DND-41 (cell line): ENCODE measurements around the gene ATP13A1.

Source experiments
- ATAC-seq: fragments of 200-7000 bp; cut with Tn5 transposase; 3 replicates; pipeline ENCODE4 v1.9.1; 2021; ENCODE audit warnings: low read depth; ENCODE audit not compliant: insufficient read depth
- DNase-seq: peaks from one replicate; pipeline ENCODE4 v3.0.0-alpha.2; 2020
- H2AFZ ChIP-seq: 2 replicates; pipeline ENCODE4 v1.6.0; 2012; ENCODE audit warnings: low read depth, low read length
- H3K27ac ChIP-seq: 2 replicates; pipeline ENCODE4 v1.5.1; 2012; ENCODE audit warnings: low read length, inconsistent platforms
- H3K27me3 ChIP-seq: fragments of 200-600 bp; sonication (generic); 2 replicates; pipeline ENCODE4 v1.6.0; 2012; ENCODE audit warnings: low read length, mild to moderate bottlenecking, inconsistent platforms; ENCODE audit not compliant: insufficient read depth, poor library complexity
- H3K36me3 ChIP-seq: 2 replicates; pipeline ENCODE4 v1.5.1; 2012; ENCODE audit warnings: low read length, inconsistent platforms; ENCODE audit not compliant: insufficient read depth
- H3K4me1 ChIP-seq: 2 replicates; pipeline ENCODE4 v1.5.1; 2012; ENCODE audit warnings: mild to moderate bottlenecking, low read length; ENCODE audit not compliant: insufficient read depth
- H3K4me2 ChIP-seq: 2 replicates; pipeline ENCODE4 v1.6.0; 2012; ENCODE audit warnings: mild to moderate bottlenecking, moderate library complexity, low read length, inconsistent platforms; ENCODE audit not compliant: insufficient read depth
- H3K4me3 ChIP-seq, 2 experiments: fragments of 200-600 bp in 1 of 2; shearing (Covaris generic) in 1 of 2; 2 replicates each; pipeline ENCODE4 v1.5.1; 2012 to 2016; ENCODE audit warnings: inconsistent platforms in 2 of 2, low read length in 2 of 2, mild to moderate bottlenecking in 2 of 2, low read depth in 1 of 2, moderate library complexity in 1 of 2
- H3K79me2 ChIP-seq: 2 replicates; pipeline ENCODE4 v1.6.0; 2012; ENCODE audit warnings: low read length, inconsistent platforms; ENCODE audit not compliant: insufficient read depth
- H3K9ac ChIP-seq: 2 replicates; pipeline ENCODE4 v1.6.0; 2012; ENCODE audit warnings: low read depth, mild to moderate bottlenecking, inconsistent platforms, low read length, moderate library complexity
- H3K9me3 ChIP-seq: 2 replicates; pipeline ENCODE4 v1.5.1; 2012; ENCODE audit warnings: low read length, moderate library complexity, mild to moderate bottlenecking, inconsistent platforms; ENCODE audit not compliant: insufficient read depth, severe bottlenecking
- H4K20me1 ChIP-seq: 2 replicates; pipeline ENCODE4 v1.6.0; 2012; ENCODE audit warnings: low read length; ENCODE audit not compliant: insufficient read depth
- CTCF ChIP-seq: IDR thresholded peaks from 2 replicates; pipeline ENCODE4 v1.5.1; 2012; ENCODE audit warnings: borderline replicate concordance, low read length, moderate library complexity, mild to moderate bottlenecking; ENCODE audit not compliant: poor library complexity, severe bottlenecking; ENCODE audit errors: extremely low read depth
- EZH2 ChIP-seq: IDR thresholded peaks from 3 replicates; pipeline ENCODE4 v1.6.1; 2012; ENCODE audit warnings: borderline replicate concordance, low read depth, mild to moderate bottlenecking, moderate library complexity, low read length, inconsistent platforms; ENCODE audit not compliant: severe bottlenecking

The ATP13A1 gene

GRCh38 chr19:19618219-19619051 is 45.0 kb downstream of the ATP13A1 start, which contains the start of gene PBX4:
Gene PBX4 (minus strand): TSS chr19:19618687. CDS start chr19:19618629, 58 bp downstream.
- Histone ChIP-seq H3K4me2 (peak within 1 kb of the TSS; percentile 96), H3K4me1 (peaks cover 31% of the 10 kb centered on the region), H3K9me3 (no peaks in the 10 kb centered on the region), H3K79me2 (peaks cover 26% of the 10 kb centered on the region), H4K20me1 (no peaks in the 10 kb centered on the region), H3K9ac (peak within 1 kb of the TSS; percentile 71), H3K27ac (peak within 1 kb of the TSS; percentile 84), H3K36me3 (no peaks in the 10 kb centered on the region), H3K4me3 (peak within 1 kb of the TSS; percentile 45 to 86; a peak in 3 of 4 replicates), H2AFZ (peak within 1 kb of the TSS; percentile 97), H3K27me3 (no peaks in the 10 kb centered on the region)
- TF ChIP-seq CTCF (no peak), EZH2 (no peak)
- ATAC-seq (peak; percentile 96), DNase-seq (peak; percentile 99)

DNA sequence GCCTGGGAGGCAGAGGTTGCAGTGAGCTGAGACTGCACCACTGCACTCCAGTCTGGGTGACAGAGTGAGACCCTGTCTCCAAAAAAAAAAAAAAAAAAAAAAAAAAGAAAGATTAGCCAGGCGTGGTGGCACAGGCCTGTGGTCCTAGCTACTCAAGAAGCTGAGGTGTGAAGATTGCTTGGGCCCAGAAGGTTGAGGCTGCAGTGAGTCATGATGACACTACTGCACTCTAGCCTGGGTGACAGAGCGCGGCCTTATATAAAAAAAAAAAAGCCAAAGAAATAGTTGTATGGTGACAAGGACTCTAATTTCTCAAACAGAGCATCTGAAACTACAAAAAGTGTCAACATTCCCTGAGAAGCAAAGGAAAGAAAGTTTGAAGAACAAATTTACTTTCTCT is 48.4 kb downstream of the ATP13A1 start:
- TF ChIP-seq CTCF (no peak), EZH2 (no peak)
- H3K27ac ChIP-seq: no peak overlapping the region
- no peak overlapping the region for H3K9ac ChIP-seq
- ATAC-seq: no peak
- H3K9me3 ChIP-seq: no peaks in the 10 kb centered on the region
- no peak overlapping the region for H3K4me2 ChIP-seq
- no peak overlapping the region for H2AFZ ChIP-seq
- H3K36me3 ChIP-seq: no peaks in the 10 kb centered on the region
- H4K20me1 ChIP-seq: no peaks in the 10 kb centered on the region
- no peak overlapping the region for H3K4me3 ChIP-seq
- H3K27me3 ChIP-seq: no peaks in the 10 kb centered on the region
- peaks cover 31% of the 10 kb centered on the region for H3K4me1 ChIP-seq
- peaks cover 31% of the 10 kb centered on the region for H3K79me2 ChIP-seq
- DNase-seq: no peak

GRCh38 chr19:19613506-19613905 is 50.0 kb downstream of the ATP13A1 start:
- DNase-seq: no peak
- ATAC-seq: no peak
- no peaks in the 10 kb centered on the region for H3K9me3 ChIP-seq
- no peak overlapping the region for H3K4me2 ChIP-seq
- H3K36me3 ChIP-seq: peaks cover 2% of the 10 kb centered on the region; the same call in 1 of the 2 replicates
- H3K9ac ChIP-seq: no peak overlapping the region
- peaks cover 24% of the 10 kb centered on the region for H3K4me1 ChIP-seq
- H3K27ac ChIP-seq: no peak overlapping the region
- H3K79me2 ChIP-seq: peaks cover 32% of the 10 kb centered on the region
- H4K20me1 ChIP-seq: no peaks in the 10 kb centered on the region
- H3K27me3 ChIP-seq: no peaks in the 10 kb centered on the region
- no peak overlapping the region for H3K4me3 ChIP-seq
- no peak for TF ChIP-seq CTCF
- H2AFZ ChIP-seq: no peak overlapping the region
